Activated T-helper 2 cell treated with anti-CD3 and anti-CD28 coated beads, Interferon-gamma antibody, Interleukin-2, Interleukin-4, amounts not matched to agents 10 μg/mL and 5 μg/mL and 100 μg/mL, durations not matched to agents 14 hours and 24 hours and 36 hours (primary cell): ENCODE measurements around the gene DCLK3. TPM values are rescaled to one million over a fixed set of nuclear protein-coding genes. Genes with fewer than 3 reads are reported as not detected.
A peak's percentile ranks its signal among the peaks of the same experiment; 100 is the strongest.

Experiments used
- DNase-seq: peaks from one replicate; pipeline ENCODE4 v3.0.0; 2021; ENCODE audit warnings: low spot score
- H3K27ac Mint-ChIP-seq: one replicate; pipeline ENCODE4 v1.8.0; 2021; ENCODE audit warnings: mixed read lengths
- H3K27me3 Mint-ChIP-seq: one replicate; pipeline ENCODE4 v1.8.0; 2021; ENCODE audit warnings: low read depth, mixed read lengths
- H3K36me3 Mint-ChIP-seq: one replicate; pipeline ENCODE4 v1.8.0; 2021; ENCODE audit warnings: low read depth, mixed read lengths
- H3K4me1 Mint-ChIP-seq: one replicate; pipeline ENCODE4 v1.8.0; 2021; ENCODE audit warnings: low read depth, mixed read lengths
- H3K4me3 Mint-ChIP-seq: one replicate; pipeline ENCODE4 v1.8.0; 2021; ENCODE audit warnings: low read depth, mild to moderate bottlenecking, moderate library complexity, mixed read lengths
- H3K9me3 Mint-ChIP-seq: one replicate; pipeline ENCODE4 v1.8.0; 2021; ENCODE audit warnings: mixed read lengths
- intact Hi-C: fragments of 100-400 bp; cut with micrococcal nuclease; formaldehyde crosslinking; loops from one replicate; pipeline ENCODE4 v1.15.1; 2023
- total RNA-seq: library from RNA; stranded (reverse); gene quantifications from 2 replicates; pipeline ENCODE4 v1.2.3, GENCODE V29; 2022

Gene DCLK3
- not detected in 2 replicates for total RNA-seq

- H3K36me3 Mint-ChIP-seq: no peaks in the 10 kb centered on the region
- H3K9me3 Mint-ChIP-seq: no peaks in the 10 kb centered on the region
- no peak for DNase-seq
- H3K4me3 Mint-ChIP-seq: peak within 1 kb of the TSS; percentile 31
- H3K27ac Mint-ChIP-seq: no peak within 1 kb of the TSS
- intact Hi-C loops: no loop called here
- H3K4me1 Mint-ChIP-seq: peaks cover 2% of the 10 kb centered on the region
- peaks cover 72% of the 10 kb centered on the region for H3K27me3 Mint-ChIP-seq
Measured at GRCh38 chr3:36763850-36764703, at the start of gene DCLK3. DCLK3 (minus strand) TSS chr3:36764553; CDS start chr3:36764263, 290 bp downstream.

- no peaks in the 10 kb centered on the region for H3K9me3 Mint-ChIP-seq
- no peaks in the 10 kb centered on the region for H3K36me3 Mint-ChIP-seq
- H3K4me3 Mint-ChIP-seq: no peak overlapping the region
- no peak for DNase-seq
- intact Hi-C loops: no loop called here
- H3K27me3 Mint-ChIP-seq: peaks cover 7% of the 10 kb centered on the region
- H3K4me1 Mint-ChIP-seq: no peaks in the 10 kb centered on the region
- no peak overlapping the region for H3K27ac Mint-ChIP-seq
Measured at GRCh38 chr3:36813305-36813704, 49.0 kb upstream of the DCLK3 start.

- Mint-ChIP-seq H3K4me1 (no peaks in the 10 kb centered on the region), H3K4me3 (no peak overlapping the region), H3K9me3 (no peaks in the 10 kb centered on the region), H3K27me3 (peaks cover 10% of the 10 kb centered on the region), H3K36me3 (no peaks in the 10 kb centered on the region), H3K27ac (no peak overlapping the region)
- DNase-seq: no peak
- intact Hi-C loops: no loop called here
Measured at GRCh38 chr3:36812240-36812639, 47.9 kb upstream of the DCLK3 start.

DNA sequence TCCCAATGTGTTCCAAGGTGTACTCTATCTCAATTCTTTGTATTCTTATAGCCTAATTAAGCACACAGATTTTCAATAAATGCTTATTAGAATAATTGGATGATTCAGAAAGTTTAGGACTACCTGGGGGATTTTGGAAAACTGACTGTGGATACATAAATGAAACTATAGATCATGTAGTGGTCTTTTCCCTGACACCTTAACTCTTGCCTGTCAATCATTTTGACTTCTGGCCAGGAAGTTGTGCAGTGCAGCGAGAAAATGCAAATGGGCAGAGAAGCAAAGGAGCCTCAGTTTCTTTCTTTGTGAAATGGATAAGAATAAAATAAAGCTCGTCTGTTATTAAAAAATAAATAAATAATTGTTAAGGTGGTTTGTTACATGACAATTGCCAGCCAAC is 47.4 kb upstream of the DCLK3 start:
- Mint-ChIP-seq H3K27ac (no peak overlapping the region), H3K4me1 (no peaks in the 10 kb centered on the region), H3K27me3 (peaks cover 10% of the 10 kb centered on the region), H3K36me3 (no peaks in the 10 kb centered on the region), H3K9me3 (no peaks in the 10 kb centered on the region), H3K4me3 (no peak overlapping the region)
- no peak for DNase-seq
- intact Hi-C loops: no loop called here

DNA sequence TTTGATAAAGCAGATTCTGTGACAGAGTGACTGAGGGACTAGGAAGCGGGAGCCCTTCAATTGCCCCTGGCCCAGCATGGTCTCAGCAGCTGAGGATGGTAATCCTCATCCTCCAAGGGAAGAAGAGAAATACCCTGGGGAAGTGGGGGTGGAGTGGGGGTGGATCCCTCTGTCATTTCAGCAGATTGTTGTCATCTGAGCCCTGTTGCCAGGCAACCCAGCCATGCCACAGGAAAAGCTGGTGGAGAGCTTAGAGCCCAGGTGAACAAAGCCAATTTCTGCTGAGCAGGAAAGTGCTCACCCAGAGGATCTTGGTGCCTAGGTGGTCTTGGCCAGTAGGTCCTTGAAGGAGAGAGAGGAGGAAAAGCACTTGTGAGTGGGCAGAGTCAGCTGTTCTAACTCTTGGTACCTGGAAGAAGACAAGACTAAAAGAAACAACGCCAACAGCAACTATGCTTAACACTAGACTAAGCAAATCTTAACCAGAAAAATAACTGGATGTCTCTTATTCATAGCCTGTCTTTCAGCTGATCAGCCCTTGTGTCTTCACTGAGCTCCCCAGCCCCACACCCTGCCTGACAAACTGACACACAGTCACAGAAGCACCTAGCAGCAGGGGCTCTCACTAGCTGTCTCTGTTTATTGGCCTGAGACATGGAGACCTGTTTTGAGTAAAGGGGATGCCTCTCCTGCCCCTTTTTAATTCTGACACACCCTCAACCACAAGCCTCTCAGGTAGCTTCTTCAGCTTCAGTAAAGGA is 40.1 kb upstream of the DCLK3 start:
- Mint-ChIP-seq H3K4me3 (no peak overlapping the region), H3K9me3 (peaks cover 8% of the 10 kb centered on the region), H3K36me3 (no peaks in the 10 kb centered on the region), H3K4me1 (no peaks in the 10 kb centered on the region), H3K27me3 (peaks cover 13% of the 10 kb centered on the region), H3K27ac (no peak overlapping the region)
- DNase-seq: no peak
- intact Hi-C loops: no loop called here

DNA sequence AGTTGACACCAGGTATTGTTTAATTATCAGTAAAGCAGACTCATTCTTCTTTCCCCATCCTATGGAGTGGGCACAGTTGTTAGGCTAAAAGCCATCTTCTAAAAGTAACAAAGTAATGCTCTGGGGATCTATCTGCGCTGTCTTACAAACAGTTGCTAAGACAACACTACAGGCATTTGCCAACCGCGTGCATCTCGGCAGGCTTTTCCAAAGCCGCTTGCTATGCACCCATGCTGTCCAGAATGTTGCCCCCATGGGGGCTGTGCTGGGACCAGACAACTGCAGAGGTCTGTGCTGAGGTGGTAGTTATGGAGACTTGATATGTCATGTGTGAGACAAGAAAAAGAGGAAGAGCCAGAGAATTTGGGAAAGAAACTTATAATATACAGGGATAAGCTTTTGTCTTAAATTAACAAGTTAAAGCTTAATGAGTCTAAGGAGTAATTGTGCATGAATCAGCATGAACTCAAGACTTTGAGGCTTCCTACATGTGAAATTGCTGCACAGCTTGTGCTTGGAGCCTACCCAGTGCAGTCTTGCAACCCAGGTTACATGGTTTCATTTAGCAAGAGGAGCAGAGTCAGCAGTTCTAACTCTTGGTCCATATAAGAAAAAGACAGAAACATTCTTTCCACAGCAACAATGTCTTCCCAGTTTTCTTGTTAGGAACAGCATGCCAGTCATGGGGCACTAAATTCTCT is 38.9 kb upstream of the DCLK3 start:
- H3K27ac Mint-ChIP-seq: no peak overlapping the region
- intact Hi-C loops: no loop called here
- DNase-seq: no peak
- peaks cover 11% of the 10 kb centered on the region for H3K27me3 Mint-ChIP-seq
- no peaks in the 10 kb centered on the region for H3K36me3 Mint-ChIP-seq
- H3K4me3 Mint-ChIP-seq: no peak overlapping the region
- H3K4me1 Mint-ChIP-seq: no peaks in the 10 kb centered on the region
- H3K9me3 Mint-ChIP-seq: peaks cover 8% of the 10 kb centered on the region

- Mint-ChIP-seq H3K9me3 (peaks cover 3% of the 10 kb centered on the region), H3K4me3 (no peak overlapping the region), H3K27me3 (peaks cover 5% of the 10 kb centered on the region), H3K4me1 (no peaks in the 10 kb centered on the region), H3K27ac (no peak overlapping the region), H3K36me3 (no peaks in the 10 kb centered on the region)
- intact Hi-C loops: no loop called here
- DNase-seq: no peak
Measured at GRCh38 chr3:36800533-36801116, 36.3 kb upstream of the DCLK3 start.

DNA sequence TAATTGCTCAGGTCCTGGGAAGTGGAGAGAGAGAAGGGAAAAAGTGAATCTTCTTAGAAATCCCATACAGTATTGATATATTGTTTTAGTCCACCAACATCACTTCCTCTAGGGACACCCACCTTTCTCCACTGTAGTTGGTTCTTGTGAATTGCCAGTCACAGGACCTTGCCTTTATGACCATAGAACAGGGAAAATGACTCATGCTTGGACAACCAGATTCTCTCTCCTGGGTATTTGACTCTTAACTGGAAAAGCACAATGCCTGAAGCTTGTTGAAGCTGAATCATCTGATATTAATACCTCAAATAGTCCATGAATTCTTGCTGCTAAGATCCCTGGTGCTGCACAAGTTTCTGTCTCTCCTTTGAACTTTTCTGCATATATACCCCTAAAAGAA is 32.5 kb upstream of the DCLK3 start:
- H3K4me3 Mint-ChIP-seq: no peak overlapping the region
- peaks cover 11% of the 10 kb centered on the region for H3K27me3 Mint-ChIP-seq
- no peaks in the 10 kb centered on the region for H3K4me1 Mint-ChIP-seq
- H3K36me3 Mint-ChIP-seq: no peaks in the 10 kb centered on the region
- DNase-seq: no peak
- no peak overlapping the region for H3K27ac Mint-ChIP-seq
- no peaks in the 10 kb centered on the region for H3K9me3 Mint-ChIP-seq
- intact Hi-C loops: no loop called here

GRCh38 chr3:36796161-36796560 is 31.8 kb upstream of the DCLK3 start:
- no peaks in the 10 kb centered on the region for H3K9me3 Mint-ChIP-seq
- intact Hi-C loops: no loop called here
- H3K36me3 Mint-ChIP-seq: no peaks in the 10 kb centered on the region
- no peak overlapping the region for H3K4me3 Mint-ChIP-seq
- H3K4me1 Mint-ChIP-seq: no peaks in the 10 kb centered on the region
- DNase-seq: no peak
- H3K27ac Mint-ChIP-seq: no peak overlapping the region
- peaks cover 14% of the 10 kb centered on the region for H3K27me3 Mint-ChIP-seq

GRCh38 chr3:36795622-36796021 is 31.3 kb upstream of the DCLK3 start:
- Mint-ChIP-seq H3K4me1 (no peaks in the 10 kb centered on the region), H3K27ac (no peak overlapping the region)

DNA sequence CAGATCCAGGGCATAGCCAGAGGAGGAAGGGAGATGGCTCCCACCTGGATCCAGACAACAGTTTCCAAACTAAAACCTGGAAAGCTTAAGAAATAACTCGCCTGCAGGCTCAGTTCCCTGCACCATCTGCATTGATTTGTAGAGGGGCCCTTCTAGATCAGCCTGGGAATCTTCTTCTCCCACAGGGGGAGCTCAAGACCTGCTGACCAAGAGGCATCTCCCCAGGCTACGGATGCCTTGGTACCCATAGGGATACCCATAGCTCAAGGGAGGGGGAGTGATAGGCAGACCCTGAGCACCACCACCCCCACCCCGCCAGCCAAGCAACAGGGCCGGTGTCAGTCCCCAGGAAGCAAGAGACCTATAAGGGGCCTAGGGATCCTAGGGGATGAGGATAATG is 28.0 kb upstream of the DCLK3 start:
- H3K27ac Mint-ChIP-seq: no peak overlapping the region
- H3K9me3 Mint-ChIP-seq: no peaks in the 10 kb centered on the region
- H3K27me3 Mint-ChIP-seq: peaks cover 29% of the 10 kb centered on the region
- intact Hi-C loops: loop anchor here (1.0 to 2.0 kb wide), 2 partner anchors 76 to 166 kb away; no protein-coding TSS in a partner anchor
- no peak for DNase-seq
- H3K36me3 Mint-ChIP-seq: no peaks in the 10 kb centered on the region
- H3K4me3 Mint-ChIP-seq: no peak overlapping the region
- H3K4me1 Mint-ChIP-seq: no peaks in the 10 kb centered on the region

More at GRCh38 chr3:36795622-36796021, 31.3 kb upstream of the DCLK3 start:
- Mint-ChIP-seq H3K4me3 (no peak overlapping the region), H3K27me3 (peaks cover 16% of the 10 kb centered on the region), H3K36me3 (no peaks in the 10 kb centered on the region), H3K9me3 (no peaks in the 10 kb centered on the region)
- no peak for DNase-seq
- intact Hi-C loops: no loop called here

- no peak for DNase-seq
- Mint-ChIP-seq H3K27ac (no peak overlapping the region), H3K36me3 (no peaks in the 10 kb centered on the region), H3K4me1 (no peaks in the 10 kb centered on the region), H3K27me3 (peaks cover 31% of the 10 kb centered on the region), H3K4me3 (no peak overlapping the region), H3K9me3 (no peaks in the 10 kb centered on the region)
- intact Hi-C loops: no loop called here
Measured at GRCh38 chr3:36790765-36791164, 26.4 kb upstream of the DCLK3 start.
